Hepatocyte (in vitro differentiated cells): ENCODE measurements around the gene ME3. TPM values are rescaled to one million over a fixed set of nuclear protein-coding genes. Genes with fewer than 3 reads are reported as not detected.
A peak's percentile ranks its signal among the peaks of the same experiment; 100 is the strongest.

Experiments used
- DNase-seq: peaks from one replicate; pipeline ENCODE4 v3.0.0-alpha.2; 2016; ENCODE audit warnings: low spot score
- H2AFZ ChIP-seq: fragments of 200-600 bp; sonication (generic); 2 replicates; pipeline ENCODE4 v1.6.0; 2016; ENCODE audit warnings: antibody characterized with exemption, mild to moderate bottlenecking
- H3K27ac ChIP-seq: fragments of 200-600 bp; sonication (generic); 2 replicates; pipeline ENCODE4 v1.5.1; 2016; ENCODE audit warnings: mild to moderate bottlenecking
- H3K27me3 ChIP-seq: fragments of 200-600 bp; sonication (generic); 2 replicates; pipeline ENCODE4 v1.6.1; 2016
- H3K36me3 ChIP-seq: fragments of 200-600 bp; sonication (generic); replicated peaks from 2 replicates; pipeline ENCODE4 v1.5.1; 2016; ENCODE audit warnings: low read depth; ENCODE audit not compliant: insufficient read depth
- H3K4me1 ChIP-seq: fragments of 200-600 bp; sonication (generic); 2 replicates; pipeline ENCODE4 v1.5.1; 2016; ENCODE audit warnings: mild to moderate bottlenecking, moderate library complexity; ENCODE audit not compliant: insufficient read depth
- H3K4me2 ChIP-seq: fragments of 200-600 bp; sonication (generic); 2 replicates; pipeline ENCODE4 v1.6.0; 2016
- H3K4me3 ChIP-seq: fragments of 200-600 bp; sonication (generic); 2 replicates; pipeline ENCODE4 v1.5.1; 2016; ENCODE audit warnings: mild to moderate bottlenecking
- H3K79me2 ChIP-seq: fragments of 200-600 bp; sonication (generic); 2 replicates; pipeline ENCODE4 v1.6.0; 2017; ENCODE audit warnings: mild to moderate bottlenecking
- H3K9me2 ChIP-seq: fragments of 200-600 bp; sonication (generic); replicated peaks from 2 replicates; pipeline ENCODE4 v1.6.0; 2017; ENCODE audit warnings: mild to moderate bottlenecking; ENCODE audit not compliant: insufficient read depth
- H3K9me3 ChIP-seq: fragments of 200-600 bp; sonication (generic); 2 replicates; pipeline ENCODE4 v1.5.1; 2016; ENCODE audit warnings: low read depth, mild to moderate bottlenecking
- H4K20me1 ChIP-seq: fragments of 200-600 bp; sonication (generic); 2 replicates; pipeline ENCODE4 v1.6.0; 2016; ENCODE audit warnings: mild to moderate bottlenecking; ENCODE audit not compliant: insufficient read depth, poor library complexity, severe bottlenecking
- EZH2 ChIP-seq: fragments of 200-600 bp; sonication (generic); IDR thresholded peaks from 2 replicates; pipeline ENCODE4 v1.6.1; 2016; ENCODE audit warnings: antibody characterized with exemption, mild to moderate bottlenecking, borderline replicate concordance
- EZH2phosphoT487 ChIP-seq: fragments of 200-600 bp; sonication (generic); IDR thresholded peaks from one replicate; pipeline ENCODE4 v1.6.1; 2018; ENCODE audit warnings: antibody characterized with exemption, mild to moderate bottlenecking, low read depth, moderate library complexity; ENCODE audit not compliant: unreplicated experiment, severe bottlenecking
- WGBS: methylation state at CpG from one replicate; pipeline ENCODE4 v1.1.6; 2016; ENCODE audit warnings: low lambda C conversion rate; ENCODE audit errors: missing lambda C conversion rate; 5-methylcytosine and 5-hydroxymethylcytosine counted together
- polyA plus RNA-seq: library from polyadenylated mRNA; unstranded; fragments of >200 nt; fragmentation: Nextera tagmentation; extraction: Ambion mirVana; gene quantifications from 2 replicates; pipeline ENCODE4 v1.2.1, GENCODE V29; 2016
- total RNA-seq: library from RNA; depleted of rRNA; stranded (reverse); fragments of >200 nt; gene quantifications from 2 replicates; pipeline ENCODE4 v1.2.3, GENCODE V29; 2014
- TF ChIP-seq, protein P1 (sequence below): fragments of 200-600 bp; sonication (generic); IDR thresholded peaks from 2 replicates; pipeline ENCODE4 v1.5.1; 2016; ENCODE audit warnings: antibody characterized with exemption, mild to moderate bottlenecking; ENCODE audit not compliant: poor library complexity

ME3 gene
- total and polyA plus RNA-seq, 2 experiments from 2014 or later = 10.3 to 16.1 TPM

DNA sequence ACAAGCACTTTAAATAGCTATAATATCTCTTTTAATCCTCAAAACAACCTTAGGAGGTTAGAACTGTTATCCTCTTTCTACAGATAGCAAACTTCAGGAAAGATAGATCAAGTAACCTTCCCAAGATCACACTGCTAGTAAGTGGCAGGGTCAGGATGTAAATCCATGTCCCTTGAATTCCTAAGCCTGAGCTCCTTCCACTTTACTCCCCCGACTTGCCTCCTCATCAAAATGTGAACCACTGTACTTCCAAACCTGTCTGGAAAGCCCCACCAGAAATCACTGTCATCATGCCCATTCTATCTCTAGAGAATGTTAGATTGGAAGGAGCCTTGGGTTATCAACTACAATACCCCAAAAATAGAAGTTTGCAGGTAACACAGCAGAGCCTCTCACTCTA is 33.7 kb downstream of the ME3 start:
- H3K27ac ChIP-seq = peak overlapping the region; percentile 26
- H3K9me3 ChIP-seq = no peaks in the 10 kb centered on the region
- no peak overlapping the region for H2AFZ ChIP-seq
- H3K79me2 ChIP-seq = no peaks in the 10 kb centered on the region
- no peak overlapping the region for H3K4me3 ChIP-seq
- H3K9me2 ChIP-seq = peaks cover 2% of the 10 kb centered on the region
- no peak for DNase-seq
- no peak overlapping the region for H3K4me2 ChIP-seq
- H3K4me1 ChIP-seq = no peaks in the 10 kb centered on the region
- H3K36me3 ChIP-seq = no peaks in the 10 kb centered on the region
- WGBS = 80% methylated on average over 1 of the region's 1 CpG
- H4K20me1 ChIP-seq = no peaks in the 10 kb centered on the region
- no peaks in the 10 kb centered on the region for H3K27me3 ChIP-seq
- TF ChIP-seq, protein P1, sequence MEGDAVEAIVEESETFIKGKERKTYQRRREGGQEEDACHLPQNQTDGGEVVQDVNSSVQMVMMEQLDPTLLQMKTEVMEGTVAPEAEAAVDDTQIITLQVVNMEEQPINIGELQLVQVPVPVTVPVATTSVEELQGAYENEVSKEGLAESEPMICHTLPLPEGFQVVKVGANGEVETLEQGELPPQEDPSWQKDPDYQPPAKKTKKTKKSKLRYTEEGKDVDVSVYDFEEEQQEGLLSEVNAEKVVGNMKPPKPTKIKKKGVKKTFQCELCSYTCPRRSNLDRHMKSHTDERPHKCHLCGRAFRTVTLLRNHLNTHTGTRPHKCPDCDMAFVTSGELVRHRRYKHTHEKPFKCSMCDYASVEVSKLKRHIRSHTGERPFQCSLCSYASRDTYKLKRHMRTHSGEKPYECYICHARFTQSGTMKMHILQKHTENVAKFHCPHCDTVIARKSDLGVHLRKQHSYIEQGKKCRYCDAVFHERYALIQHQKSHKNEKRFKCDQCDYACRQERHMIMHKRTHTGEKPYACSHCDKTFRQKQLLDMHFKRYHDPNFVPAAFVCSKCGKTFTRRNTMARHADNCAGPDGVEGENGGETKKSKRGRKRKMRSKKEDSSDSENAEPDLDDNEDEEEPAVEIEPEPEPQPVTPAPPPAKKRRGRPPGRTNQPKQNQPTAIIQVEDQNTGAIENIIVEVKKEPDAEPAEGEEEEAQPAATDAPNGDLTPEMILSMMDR = no peak
- TF ChIP-seq EZH2phosphoT487 (no peak), EZH2 (no peak)

DNA sequence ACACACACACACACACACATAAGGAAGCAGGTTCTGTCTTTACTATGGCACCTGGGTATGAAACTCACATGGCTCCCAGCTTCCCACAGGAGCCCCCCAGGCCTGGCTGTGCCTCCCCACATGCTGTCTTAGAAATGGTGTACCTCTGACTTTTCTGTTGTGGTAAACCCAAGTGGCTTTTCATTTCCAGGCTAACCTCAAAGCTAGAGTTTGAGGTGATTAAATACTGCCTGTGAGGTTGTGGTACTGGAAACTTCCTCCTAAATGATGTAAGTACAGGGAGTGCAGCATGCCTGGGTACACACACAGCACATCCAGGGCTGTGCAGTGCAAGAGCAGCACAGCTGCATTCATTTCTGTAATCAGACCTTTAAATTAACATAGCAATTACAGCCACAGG is 34.4 kb downstream of the ME3 start:
- TF ChIP-seq, protein P1 = no peak
- DNase-seq = no peak
- H3K9me3 ChIP-seq = no peaks in the 10 kb centered on the region
- H3K79me2 ChIP-seq = no peaks in the 10 kb centered on the region
- H4K20me1 ChIP-seq = no peaks in the 10 kb centered on the region
- H3K27ac ChIP-seq = no peak overlapping the region
- H3K4me3 ChIP-seq = no peak overlapping the region
- peaks cover 2% of the 10 kb centered on the region for H3K9me2 ChIP-seq
- no peak overlapping the region for H2AFZ ChIP-seq
- no peaks in the 10 kb centered on the region for H3K4me1 ChIP-seq
- no peaks in the 10 kb centered on the region for H3K27me3 ChIP-seq
- H3K36me3 ChIP-seq = no peaks in the 10 kb centered on the region
- H3K4me2 ChIP-seq = no peak overlapping the region

DNA sequence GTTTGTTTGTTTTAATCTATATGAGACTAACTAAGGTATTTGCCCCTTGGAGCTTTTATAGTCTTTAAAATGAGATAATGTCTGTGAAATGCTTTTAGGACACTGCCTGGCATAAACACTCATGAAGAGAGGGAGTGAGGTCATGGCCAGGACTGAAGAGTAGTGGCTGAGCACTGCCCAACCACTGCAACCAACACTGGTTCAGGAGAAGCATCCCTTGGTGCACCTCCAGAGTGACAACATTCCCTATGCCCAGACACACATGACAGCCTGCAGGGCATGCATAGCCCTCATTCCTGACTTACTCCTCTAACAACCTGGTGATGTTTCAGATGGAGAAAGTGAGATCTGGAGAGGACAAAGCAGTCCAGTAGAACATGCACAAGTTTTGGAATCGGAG is 36.1 kb downstream of the ME3 start:
- WGBS = 94% methylated on average over 1 of the region's 1 CpG
- H3K4me3 ChIP-seq = no peak overlapping the region
- no peak overlapping the region for H2AFZ ChIP-seq
- TF ChIP-seq EZH2phosphoT487 (no peak), EZH2 (no peak)
- TF ChIP-seq, protein P1 = no peak
- no peaks in the 10 kb centered on the region for H3K4me1 ChIP-seq
- no peaks in the 10 kb centered on the region for H3K36me3 ChIP-seq
- H3K79me2 ChIP-seq = no peaks in the 10 kb centered on the region
- no peak overlapping the region for H3K27ac ChIP-seq
- no peaks in the 10 kb centered on the region for H3K27me3 ChIP-seq
- no peak for DNase-seq
- H3K9me2 ChIP-seq = peaks cover 2% of the 10 kb centered on the region
- no peak overlapping the region for H3K4me2 ChIP-seq
- no peaks in the 10 kb centered on the region for H3K9me3 ChIP-seq
- no peaks in the 10 kb centered on the region for H4K20me1 ChIP-seq

DNA sequence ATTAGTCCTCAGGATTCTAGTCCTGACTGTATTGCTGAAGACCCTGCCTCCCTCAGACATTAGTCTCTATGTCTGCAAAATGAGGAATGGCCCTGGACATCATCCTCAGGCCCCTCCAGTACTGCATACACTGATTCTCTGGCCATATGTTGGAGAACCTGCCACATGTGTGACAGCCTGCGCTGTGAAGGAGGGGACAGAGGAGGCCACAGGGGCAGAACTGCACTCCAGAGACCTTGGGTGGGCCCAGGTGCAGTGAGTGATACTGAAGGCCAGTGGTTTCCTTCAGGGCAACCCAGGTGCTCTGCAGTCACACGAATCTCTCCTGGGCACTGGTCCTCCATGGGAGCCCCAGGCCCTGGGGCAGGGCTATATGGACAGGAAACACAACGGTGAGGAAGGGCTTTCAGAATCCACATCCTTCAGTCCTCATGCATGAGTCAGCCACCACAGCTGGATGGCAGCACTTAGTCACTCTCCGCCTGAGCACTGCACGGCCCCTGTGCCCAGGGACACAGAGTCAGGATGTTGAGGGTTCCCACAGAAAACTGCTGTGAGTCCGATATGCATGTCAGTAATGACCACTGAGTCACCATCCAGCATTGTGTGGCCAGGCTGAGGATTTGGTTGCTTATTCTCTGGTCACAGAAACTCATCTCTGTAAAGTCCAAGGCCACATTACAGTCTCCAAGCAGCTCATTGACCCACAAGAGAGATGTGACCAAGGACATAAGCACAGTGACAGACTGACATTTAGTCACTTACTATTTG is 39.7 kb downstream of the ME3 start:
- H3K4me1 ChIP-seq = no peaks in the 10 kb centered on the region
- no peaks in the 10 kb centered on the region for H3K79me2 ChIP-seq
- H3K4me2 ChIP-seq = no peak overlapping the region
- peak overlapping the region; percentile 16 for H3K27ac ChIP-seq
- H3K9me3 ChIP-seq = no peaks in the 10 kb centered on the region
- H2AFZ ChIP-seq = no peak overlapping the region
- DNase-seq = peak; percentile 67
- H3K9me2 ChIP-seq = no peaks in the 10 kb centered on the region
- no peak for TF ChIP-seq EZH2
- TF ChIP-seq, protein P1 = peak; percentile 39
- H4K20me1 ChIP-seq = no peaks in the 10 kb centered on the region
- no peak overlapping the region for H3K4me3 ChIP-seq
- no peaks in the 10 kb centered on the region for H3K27me3 ChIP-seq
- WGBS = 64% methylated on average over 6 of the region's 6 CpGs
- no peaks in the 10 kb centered on the region for H3K36me3 ChIP-seq
